Measurements from ENCODE around the gene ATP6V1G2. TPM values are rescaled to one million over a fixed set of nuclear protein-coding genes. Genes with fewer than 3 reads are reported as not detected.
A peak's percentile ranks its signal among the peaks of the same experiment; 100 is the strongest.

Gene ATP6V1G2
- total RNA-seq, 4 donors from 2014 or later: 1.2 to 1.6 TPM; not detected in 2

DNA sequence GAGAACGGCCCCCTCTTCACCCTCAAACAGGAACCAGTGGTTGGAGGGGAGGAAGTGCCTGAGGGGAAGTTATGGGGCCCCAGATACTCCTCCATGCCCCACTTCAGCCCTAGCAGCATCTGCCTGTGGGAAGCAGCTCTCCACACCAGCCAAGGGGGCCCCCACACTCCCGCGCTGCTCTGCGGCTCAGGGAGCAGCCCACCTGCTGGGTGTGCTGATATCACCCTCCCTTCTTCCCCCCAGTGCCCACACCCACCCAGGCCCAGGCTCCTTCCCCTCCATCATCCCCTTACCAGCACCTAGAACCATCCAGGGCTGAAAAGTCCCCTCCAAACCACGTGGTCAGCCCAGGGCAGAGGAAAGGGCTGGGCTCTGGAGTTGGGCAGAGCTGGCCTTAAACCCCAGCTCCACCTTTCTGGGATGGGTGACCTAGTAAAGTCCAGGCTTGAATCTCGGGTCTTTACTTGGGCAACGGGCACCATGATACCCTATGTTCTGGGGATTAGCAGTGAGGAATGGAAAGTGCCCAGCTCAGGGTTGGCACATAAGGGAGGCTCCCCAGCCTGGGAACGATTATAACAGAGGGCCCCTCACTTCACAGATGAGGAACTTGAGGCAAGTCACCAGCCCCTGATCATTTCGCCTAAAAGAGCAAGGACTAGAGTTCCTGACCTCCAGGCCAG is 40.3 kb upstream of the ATP6V1G2 start:
- H3K36me3 ChIP-seq: no peaks in the 10 kb centered on the region
- intact Hi-C loops (cut with DNase I; ENCODE audit: low total_unique reads): no loop called here
- no peaks in the 10 kb centered on the region for H3K9me3 ChIP-seq
- no peaks in the 10 kb centered on the region for H3K4me1 ChIP-seq
- H3K4me3 ChIP-seq: no peak overlapping the region
- no peak for TF ChIP-seq POLR2A (IDR thresholded peaks at IDR 0.05)
- no peak for TF ChIP-seq CTCF (IDR thresholded peaks at IDR 0.05)
- no peak overlapping the region for H3K27ac ChIP-seq
- no peak for DNase-seq
- H3K27me3 ChIP-seq: no peaks in the 10 kb centered on the region

- TF ChIP-seq CTCF (IDR thresholded peaks at IDR 0.05) (no peak), POLR2A (IDR thresholded peaks at IDR 0.05) (no peak)
- Histone ChIP-seq H3K36me3 (no peaks in the 10 kb centered on the region), H3K27me3 (no peaks in the 10 kb centered on the region), H3K4me3 (no peak within 1 kb of the TSS), H3K4me1 (no peaks in the 10 kb centered on the region), H3K9me3 (no peaks in the 10 kb centered on the region), H3K27ac (no peak within 1 kb of the TSS)
- intact Hi-C loops (cut with DNase I; ENCODE audit: low total_unique reads): no loop called here
- no peak for DNase-seq
Measured at GRCh38 chr6:31586008-31586407, 39.6 kb upstream of the ATP6V1G2 start, which contains the start of gene LST1. Gene LST1, plus strand, starts transcription at chr6:31586277. Its CDS starts 1,023 bp downstream, at chr6:31587300.

- Histone ChIP-seq H3K36me3 (no peaks in the 10 kb centered on the region), H3K27me3 (no peaks in the 10 kb centered on the region), H3K4me1 (peaks cover 0 to 2% of the 10 kb centered on the region in 2 donors), H3K4me3 (no peak overlapping the region), H3K27ac (no peak overlapping the region), H3K9me3 (no peaks in the 10 kb centered on the region)
- no peak for TF ChIP-seq POLR2A (IDR thresholded peaks at IDR 0.05)
- no peak for TF ChIP-seq CTCF (IDR thresholded peaks at IDR 0.05)
- intact Hi-C loops (cut with DNase I; ENCODE audit: low total_unique reads): no loop called here
- no peak for DNase-seq
Measured at GRCh38 chr6:31585491-31585890, 39.1 kb upstream of the ATP6V1G2 start.

GRCh38 chr6:31582230-31582643 is 35.8 kb upstream of the ATP6V1G2 start, which contains the start of gene LTB:
Gene LTB, minus strand, starts transcription at chr6:31582424. Its CDS starts 7 bp downstream, at chr6:31582417.
- Histone ChIP-seq H3K36me3 (no peaks in the 10 kb centered on the region), H3K9me3 (no peaks in the 10 kb centered on the region), H3K4me3 (peak within 1 kb of the TSS; percentile 57 to 78), H3K27me3 (no peaks in the 10 kb centered on the region), H3K27ac (peak within 1 kb of the TSS; percentile 80 to 92), H3K4me1 (peaks cover 0 to 5% of the 10 kb centered on the region in 2 donors)
- no peak for DNase-seq
- intact Hi-C loops (cut with DNase I; ENCODE audit: low total_unique reads): no loop called here
- TF ChIP-seq CTCF (IDR thresholded peaks at IDR 0.05) (no peak), POLR2A (IDR thresholded peaks at IDR 0.05) (no peak)

GRCh38 chr6:31581434-31582229 is 35.2 kb upstream of the ATP6V1G2 start:
- Histone ChIP-seq H3K36me3 (no peaks in the 10 kb centered on the region), H3K9me3 (no peaks in the 10 kb centered on the region), H3K4me3 (peak overlapping the region; percentile 57 to 78), H3K27me3 (no peaks in the 10 kb centered on the region), H3K27ac (peak overlapping the region; percentile 80 to 92), H3K4me1 (peaks cover 0 to 5% of the 10 kb centered on the region in 2 donors)
- intact Hi-C loops (cut with DNase I; ENCODE audit: low total_unique reads): no loop called here
- TF ChIP-seq CTCF (IDR thresholded peaks at IDR 0.05) (no peak), POLR2A (IDR thresholded peaks at IDR 0.05) (no peak)
- no peak for DNase-seq

All from uterus (tissue), 4 donors.